Prostate gland (tissue), 2 donors: ENCODE data around the gene C1orf159.

Experiments
- POLR2A ChIP-seq: fragments of 450-650 bp; IDR thresholded peaks from one replicate; pipeline ENCODE4 v1.6.1; 2016; ENCODE audit warnings: antibody characterized with exemption, mild to moderate bottlenecking
- POLR2AphosphoS5 ChIP-seq: sonication (generic); formaldehyde crosslinking; IDR thresholded peaks from one replicate; pipeline ENCODE4 v1.6.1; 2017; ENCODE audit warnings: antibody characterized with exemption
- TF ChIP-seq, protein P1 (sequence below), 4 experiments: fragments of 200-600 bp in 2 of 4; fragments of 450-650 bp in 2 of 4; sonication (generic) in 2 of 4; IDR thresholded peaks; 1 replicate in 3 of 4; 2 replicates in 1 of 4; pipeline ENCODE4 v1.5.1; 2016 to 2019; ENCODE audit warnings: antibody characterized with exemption in 4 of 4, mild to moderate bottlenecking in 2 of 4, moderate library complexity in 2 of 4

GRCh38 chr1:1141244-1141910 lies 25.5 kb upstream of the C1orf159 start:
- TF ChIP-seq POLR2AphosphoS5 (no peak), POLR2A (no peak)
- TF ChIP-seq, protein P1, sequence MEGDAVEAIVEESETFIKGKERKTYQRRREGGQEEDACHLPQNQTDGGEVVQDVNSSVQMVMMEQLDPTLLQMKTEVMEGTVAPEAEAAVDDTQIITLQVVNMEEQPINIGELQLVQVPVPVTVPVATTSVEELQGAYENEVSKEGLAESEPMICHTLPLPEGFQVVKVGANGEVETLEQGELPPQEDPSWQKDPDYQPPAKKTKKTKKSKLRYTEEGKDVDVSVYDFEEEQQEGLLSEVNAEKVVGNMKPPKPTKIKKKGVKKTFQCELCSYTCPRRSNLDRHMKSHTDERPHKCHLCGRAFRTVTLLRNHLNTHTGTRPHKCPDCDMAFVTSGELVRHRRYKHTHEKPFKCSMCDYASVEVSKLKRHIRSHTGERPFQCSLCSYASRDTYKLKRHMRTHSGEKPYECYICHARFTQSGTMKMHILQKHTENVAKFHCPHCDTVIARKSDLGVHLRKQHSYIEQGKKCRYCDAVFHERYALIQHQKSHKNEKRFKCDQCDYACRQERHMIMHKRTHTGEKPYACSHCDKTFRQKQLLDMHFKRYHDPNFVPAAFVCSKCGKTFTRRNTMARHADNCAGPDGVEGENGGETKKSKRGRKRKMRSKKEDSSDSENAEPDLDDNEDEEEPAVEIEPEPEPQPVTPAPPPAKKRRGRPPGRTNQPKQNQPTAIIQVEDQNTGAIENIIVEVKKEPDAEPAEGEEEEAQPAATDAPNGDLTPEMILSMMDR (IDR thresholded peaks at IDR 0.05): no peak
